GM18507 (cell line): Measurements from ENCODE around the gene SLC35G4.
"Not testable (repeated sequence)": the region's sequence is repeated elsewhere in the genome, so short reads cannot be mapped to it uniquely, and the experiment has no call there.

Experiments
- DNase-seq: peaks from one replicate; pipeline ENCODE4 v3.0.0; 2011; ENCODE audit warnings: low read depth; ENCODE audit not compliant: insufficient read length; ENCODE audit errors: extremely low spot score
- FAIRE-seq: peaks from 2 replicates; lab custom pipeline; 2011; peaks lifted over from hg19 to GRCh38; lab: Jason Lieb, UNC

Gene SLC35G4

DNA sequence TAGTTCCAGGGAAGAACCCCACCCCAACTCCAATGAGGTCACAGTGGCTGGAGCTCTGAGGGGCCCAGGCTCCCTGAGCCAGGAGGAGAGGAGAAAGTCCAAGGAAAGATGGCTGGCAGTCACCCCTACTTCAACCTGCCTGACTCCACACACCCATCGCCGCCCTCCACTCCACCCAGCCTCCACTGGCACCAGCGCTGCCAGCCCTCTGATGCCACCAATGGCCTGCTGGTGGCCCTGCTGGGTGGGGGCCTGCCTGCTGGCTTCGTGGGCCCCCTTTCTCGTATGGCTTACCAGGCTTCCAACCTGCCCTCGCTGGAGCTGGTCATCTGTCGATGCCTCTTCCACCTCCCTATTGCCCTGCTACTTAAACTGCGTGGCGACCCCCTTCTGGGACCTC lies at the start of gene SLC35G4:
Gene SLC35G4, plus strand, starts transcription at position 109 of the 400 bp plus-strand sequence. Its CDS starts 0 bp downstream, at position 109.
- FAIRE-seq = not testable (repeated sequence)

DNA sequence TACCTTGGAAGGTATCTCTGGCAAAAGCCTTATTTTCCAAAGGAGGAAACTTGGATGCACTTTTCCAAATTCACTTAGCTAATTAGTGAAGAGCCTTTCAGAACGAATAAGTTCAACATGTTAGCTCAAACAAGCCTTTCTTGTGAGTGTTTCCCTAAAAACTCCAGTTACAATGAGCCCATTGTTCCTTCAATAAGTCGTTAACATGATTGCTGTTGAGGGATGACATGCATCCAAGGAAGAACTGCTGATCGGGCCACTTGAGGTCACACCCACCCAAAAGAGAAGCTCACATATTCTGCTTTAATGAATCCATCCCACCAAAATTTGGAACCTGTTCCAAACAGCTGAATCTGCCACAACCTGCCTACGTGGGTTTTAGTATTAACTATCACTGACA lies 48.1 kb upstream of the SLC35G4 start:
- no peak for DNase-seq
- FAIRE-seq = no peak

More for the DNA sequence above, at the start of gene SLC35G4:
- not testable (repeated sequence) for DNase-seq

DNA sequence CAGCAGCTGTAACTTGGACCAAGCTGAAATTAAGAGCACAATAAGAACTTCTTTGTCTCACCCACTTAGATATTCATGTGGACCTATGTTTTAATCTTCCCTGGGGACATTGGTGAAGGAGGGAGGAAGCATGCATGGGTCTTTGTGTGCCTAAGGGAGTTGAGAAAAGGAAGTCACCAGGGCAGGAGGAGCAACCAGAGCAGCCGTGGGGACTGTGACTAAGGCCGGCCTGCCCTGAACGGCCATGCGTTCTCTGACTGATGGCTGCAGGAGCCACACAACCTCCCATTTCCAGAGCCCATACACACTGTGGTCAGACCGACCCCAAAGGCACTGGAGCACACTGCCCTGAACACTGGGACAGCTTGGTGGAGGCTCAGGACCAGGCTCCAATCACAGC lies 43.7 kb upstream of the SLC35G4 start:
- no peak for FAIRE-seq
- DNase-seq = no peak

DNA sequence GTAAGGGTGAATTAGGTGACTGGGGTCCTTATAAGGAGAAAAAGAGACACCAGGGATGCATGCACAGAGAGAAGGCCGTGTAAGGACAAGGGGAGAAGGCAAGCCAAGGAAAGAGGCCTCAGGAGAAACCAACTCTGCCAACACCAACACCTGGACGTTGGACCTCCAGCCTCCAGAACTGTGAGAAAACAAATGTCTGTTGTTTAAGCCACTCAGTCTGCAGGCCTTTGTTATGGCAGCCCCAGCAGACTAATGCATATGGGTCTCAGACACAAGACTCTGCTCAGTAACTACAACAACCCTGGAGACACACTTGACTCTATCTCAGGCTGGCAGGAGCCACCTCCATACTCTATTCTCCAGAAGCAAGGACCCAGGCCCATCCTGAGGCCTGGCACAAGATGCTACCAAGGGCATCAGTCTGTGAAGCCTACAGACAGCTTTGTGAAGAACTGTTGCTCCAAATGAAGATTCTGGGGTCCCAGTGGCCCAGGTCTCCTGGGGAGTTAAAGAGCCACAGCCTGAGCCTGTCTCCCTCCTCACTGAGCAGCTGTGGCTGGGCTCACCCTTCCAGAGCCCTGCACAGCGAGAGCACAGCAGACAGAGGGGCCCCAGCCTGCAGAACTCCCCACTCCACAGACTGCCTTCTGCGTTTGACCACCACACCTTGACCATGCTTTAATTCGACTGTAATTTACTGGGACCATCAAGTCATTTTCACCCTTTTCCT lies 43.0 kb upstream of the SLC35G4 start:
- FAIRE-seq (no peak), DNase-seq (no peak)

DNA sequence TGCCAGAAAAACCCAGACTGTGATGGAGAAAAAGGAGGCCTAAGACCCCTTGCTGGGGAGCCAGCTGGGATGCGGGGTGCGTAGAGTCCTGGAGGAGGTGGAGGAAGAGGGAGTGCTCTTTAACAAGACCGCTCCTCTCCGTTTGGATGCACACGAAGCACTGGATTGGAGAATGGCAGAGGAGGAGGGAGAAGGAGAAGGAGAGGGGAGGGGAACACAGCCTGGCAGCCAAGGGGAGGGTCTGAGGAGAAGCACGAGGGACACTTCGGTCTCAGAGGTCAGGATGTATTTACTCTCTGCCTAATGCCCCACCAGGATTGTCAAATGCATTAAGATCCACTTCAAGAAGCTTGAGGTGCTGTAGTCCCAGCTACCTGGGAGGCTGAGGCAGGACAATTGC lies 42.0 kb upstream of the SLC35G4 start:
- DNase-seq (no peak), FAIRE-seq (no peak)

DNA sequence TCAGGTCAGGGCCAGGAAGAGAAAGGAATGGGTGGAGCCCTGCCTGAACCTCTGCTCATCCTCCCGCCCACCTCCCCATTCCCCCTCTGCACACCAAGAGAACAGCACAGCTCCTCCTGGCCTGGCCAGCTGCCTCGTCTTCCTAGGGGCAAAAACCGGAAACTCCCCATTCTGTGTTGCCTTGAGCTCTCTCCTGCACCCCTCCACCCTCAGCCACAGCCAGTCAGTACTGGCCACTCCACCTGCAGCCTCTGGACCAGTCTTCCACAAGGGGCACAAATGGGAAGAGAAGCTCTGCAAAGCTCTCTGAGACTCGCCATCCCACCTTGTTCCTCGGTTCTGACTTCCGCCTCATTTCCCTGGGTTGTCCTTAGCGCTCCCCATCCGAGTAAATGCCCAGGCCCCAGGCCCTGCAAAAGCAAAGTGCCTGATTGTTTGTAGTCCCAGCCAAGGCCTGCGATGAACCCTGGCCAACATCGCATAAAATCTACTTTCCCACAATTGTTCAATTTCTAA lies 39.3 kb upstream of the SLC35G4 start:
- FAIRE-seq (no peak), DNase-seq (no peak)

DNA sequence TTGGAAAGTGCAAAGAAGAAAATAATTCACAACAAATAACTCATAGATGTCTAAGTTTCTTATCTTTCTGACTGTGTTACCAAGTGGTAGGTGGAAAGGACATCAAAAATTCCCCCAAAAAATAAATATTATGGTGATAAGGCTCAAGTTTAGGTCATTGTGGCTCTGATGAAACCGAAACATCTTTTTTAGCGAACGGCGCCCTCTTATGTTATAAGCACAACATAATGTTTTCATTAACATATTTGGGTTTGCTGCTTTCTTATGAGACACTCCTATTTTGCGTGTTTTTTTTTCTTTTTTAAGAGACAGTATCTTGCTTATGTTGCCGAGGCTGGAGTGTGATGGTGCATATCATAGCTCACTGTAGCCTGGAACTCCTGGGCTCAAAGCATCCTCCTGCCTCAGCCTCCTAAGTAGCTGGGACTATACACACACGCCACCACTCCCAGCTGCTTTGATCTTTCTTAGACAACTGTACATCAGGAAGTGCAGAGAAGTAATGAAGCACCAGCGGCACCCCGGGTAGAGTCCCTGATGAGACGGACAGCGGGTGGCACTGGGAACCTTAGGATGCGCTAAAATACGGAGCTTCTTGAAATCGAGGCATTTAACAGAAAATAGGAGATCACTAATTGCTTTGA lies 38.5 kb upstream of the SLC35G4 start:
- FAIRE-seq (no peak), DNase-seq (no peak)

DNA sequence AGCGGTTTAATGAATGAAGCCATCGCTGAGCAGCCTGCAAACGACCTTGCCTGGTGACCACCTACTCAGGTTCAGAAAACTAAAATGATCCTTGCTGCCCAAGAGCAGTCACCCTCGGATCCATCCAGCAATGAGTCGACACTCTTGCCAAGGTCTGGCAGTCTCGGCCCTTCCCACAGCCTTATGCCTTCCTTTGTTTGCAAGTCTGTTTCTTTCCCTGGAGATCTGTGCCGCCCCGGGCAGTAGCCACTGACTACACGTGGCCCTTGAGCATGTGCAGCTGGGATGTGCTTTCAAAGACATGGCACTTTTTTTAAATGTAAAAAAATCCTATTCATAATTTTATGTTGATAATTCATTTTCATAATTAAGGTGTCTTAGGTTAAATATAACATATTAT lies 37.2 kb upstream of the SLC35G4 start:
- FAIRE-seq (no peak), DNase-seq (no peak)

DNA sequence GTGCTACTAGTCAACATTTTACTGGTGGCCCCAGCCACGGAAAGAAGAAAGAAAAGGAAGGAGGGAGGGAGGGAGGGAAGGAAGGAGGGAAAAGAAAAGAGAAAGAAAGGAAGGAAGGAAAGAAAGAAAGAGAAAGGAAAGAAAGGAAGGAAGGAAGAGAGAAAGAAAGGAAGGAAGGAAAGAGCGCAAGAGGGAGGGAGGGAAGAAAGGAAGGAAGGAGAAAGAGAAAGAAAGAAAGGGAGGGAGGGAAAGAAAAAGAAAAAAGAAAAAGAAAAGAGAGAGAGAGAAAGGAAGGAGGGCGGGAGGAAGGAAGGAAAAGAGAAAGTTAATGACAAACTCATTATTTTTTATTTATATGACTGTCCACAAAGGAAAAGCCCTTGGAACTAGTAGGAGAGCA lies 34.9 kb upstream of the SLC35G4 start:
- no peak for DNase-seq
- FAIRE-seq = no peak

DNA sequence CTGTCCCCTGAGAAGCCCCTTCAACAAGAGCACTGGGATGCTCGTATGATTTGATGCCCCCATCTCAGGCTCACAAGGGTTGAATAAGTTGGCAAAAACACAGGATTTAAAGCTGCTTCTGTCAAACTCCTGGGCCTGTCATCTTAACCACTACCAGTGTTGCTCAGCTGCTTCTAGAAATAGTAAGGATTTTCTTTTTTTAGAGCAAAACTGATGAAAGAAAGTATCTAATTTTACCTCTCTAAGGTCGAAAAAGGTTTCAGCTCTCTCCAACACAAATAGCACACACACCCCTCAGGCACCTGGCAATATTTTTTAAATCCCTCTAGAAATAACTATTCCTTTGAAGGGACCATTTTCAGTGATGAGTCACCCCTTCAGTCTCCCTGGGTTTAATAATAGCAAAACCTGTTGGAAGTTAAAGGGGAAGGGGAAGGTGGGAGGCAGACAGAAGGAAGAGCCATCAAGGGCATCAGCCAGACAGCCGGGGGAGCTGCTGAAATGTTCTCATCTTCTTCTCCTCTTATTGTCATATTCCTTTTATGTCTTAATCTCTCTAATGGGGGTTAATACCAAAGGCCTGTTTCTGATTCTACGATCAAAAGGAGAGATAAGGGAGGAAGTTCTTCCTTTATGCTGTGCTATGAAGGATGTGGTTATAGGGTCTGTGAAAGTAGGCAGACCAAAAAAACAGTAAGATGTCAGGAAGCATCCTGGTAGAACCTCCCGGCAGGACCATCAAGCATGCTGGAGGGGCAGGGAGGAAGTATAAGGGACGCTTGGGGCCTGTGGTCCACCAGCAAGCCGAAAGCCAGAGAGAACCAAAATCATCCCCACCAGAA lies 31.9 kb upstream of the SLC35G4 start:
- FAIRE-seq = no peak
- DNase-seq = no peak

DNA sequence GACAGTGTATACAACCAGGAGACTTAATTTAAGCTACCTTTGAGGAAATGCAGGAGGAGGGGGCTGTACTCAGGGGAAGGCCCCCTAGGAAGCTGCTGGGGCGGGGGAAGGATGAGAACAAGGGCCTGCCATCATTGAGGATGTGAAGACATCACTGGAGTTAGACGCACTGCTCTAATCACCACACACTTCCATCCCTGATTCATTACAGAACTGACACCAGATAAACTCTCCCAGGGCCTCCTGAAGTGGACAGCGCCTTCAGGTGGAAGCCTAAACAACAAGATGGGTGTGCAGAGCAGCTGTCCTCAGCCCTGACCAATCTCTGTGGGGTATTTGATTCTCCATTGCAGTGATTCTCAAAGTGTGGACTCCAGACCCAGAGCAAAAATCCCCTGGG lies 30.6 kb upstream of the SLC35G4 start:
- FAIRE-seq (no peak), DNase-seq (no peak)

DNA sequence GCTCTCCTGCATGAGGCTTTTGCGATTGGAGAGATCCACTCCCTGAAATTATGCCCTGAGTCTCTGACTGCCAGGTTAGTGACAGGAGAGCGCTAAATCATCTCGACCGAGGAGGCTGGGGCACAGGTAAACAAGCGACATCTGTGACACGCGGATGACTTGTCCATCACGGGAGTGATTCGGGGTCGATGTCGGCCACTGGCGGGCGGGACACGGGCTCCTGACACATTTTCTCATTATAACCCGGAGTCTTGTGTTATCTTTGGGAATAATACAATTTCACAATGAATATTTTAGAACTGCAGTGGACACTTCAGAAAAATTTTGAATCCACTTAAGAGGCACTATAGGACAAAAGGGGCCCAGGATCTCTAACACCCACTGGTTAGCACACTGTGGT lies 29.5 kb upstream of the SLC35G4 start:
- no peak for DNase-seq
- FAIRE-seq = no peak

DNA sequence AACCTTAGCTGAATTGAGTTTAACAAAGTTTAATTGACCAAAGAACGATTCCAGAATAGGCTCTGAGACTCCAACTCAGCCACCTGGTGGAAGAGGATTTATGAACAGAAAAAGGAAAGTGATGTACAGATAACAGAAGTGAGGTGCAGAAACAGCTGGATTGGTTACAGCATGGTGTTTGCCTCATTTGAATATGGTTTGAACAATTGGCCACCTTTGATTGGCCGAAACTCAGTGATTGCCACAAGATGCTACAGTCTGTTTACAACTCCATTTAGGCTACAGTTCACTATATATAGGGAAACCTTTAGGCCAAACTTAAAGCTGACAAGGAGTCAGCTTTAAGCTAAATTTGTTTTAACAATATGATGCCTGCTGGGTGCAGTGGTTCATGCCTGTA lies 28.1 kb upstream of the SLC35G4 start:
- FAIRE-seq = no peak
- DNase-seq = no peak

DNA sequence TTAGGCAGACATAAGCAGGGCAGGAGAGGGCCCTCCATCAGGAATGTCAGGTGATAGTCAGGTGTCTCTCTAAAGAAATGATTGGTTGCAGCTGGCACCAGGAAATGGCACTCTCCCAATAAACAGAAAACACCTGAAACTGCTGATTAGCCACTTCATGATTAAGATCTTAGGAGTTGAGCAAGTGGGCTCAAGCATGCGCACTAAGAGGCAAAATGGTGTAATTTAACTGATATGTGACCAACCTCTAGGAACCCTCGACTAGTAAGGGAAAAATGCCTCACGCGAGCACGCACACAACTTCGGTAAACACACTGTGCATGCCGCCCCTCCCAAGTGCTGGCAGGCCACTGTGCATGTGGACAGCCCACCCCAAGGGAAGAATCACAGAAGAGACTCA lies 23.8 kb upstream of the SLC35G4 start:
- FAIRE-seq (no peak), DNase-seq (no peak)

DNA sequence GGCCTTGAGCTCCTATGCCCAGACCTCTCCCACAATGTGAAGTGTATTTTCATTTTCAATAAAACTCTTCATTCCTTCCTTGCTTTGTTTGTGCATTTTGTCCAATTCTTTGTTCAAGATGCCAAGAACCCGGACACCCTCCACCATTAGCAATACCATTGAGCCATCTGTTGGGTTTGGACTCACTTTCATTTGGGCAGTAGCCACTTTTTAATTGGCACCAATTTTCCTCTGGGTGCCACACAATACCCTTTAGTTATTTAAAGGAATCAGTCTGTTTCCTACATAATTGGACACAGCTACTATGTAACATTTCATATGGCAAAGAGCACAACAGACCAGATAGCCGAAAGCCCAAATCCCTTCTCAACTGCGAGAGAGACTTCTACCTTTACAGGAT lies 22.5 kb upstream of the SLC35G4 start:
- DNase-seq (no peak), FAIRE-seq (no peak)

DNA sequence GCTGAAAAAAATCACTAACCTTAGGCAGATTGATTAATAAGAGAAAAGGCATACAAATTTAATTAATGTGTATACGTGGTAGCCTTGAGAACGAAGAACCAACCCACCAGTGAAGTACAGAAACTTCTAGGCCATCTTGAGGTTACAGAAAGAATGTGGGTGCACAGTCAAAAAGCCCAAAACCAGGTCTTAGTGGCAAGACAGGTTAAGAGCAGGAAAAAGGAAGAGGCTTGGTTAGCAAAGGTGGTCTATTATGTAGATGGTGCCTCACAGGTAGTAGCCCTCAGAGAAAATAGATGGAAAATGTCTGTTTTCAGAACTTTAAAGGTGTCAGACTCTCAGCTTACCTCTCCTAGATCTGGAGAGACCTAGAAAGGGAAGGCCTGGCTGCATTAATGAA lies 22.0 kb upstream of the SLC35G4 start:
- FAIRE-seq (no peak), DNase-seq (no peak)

DNA sequence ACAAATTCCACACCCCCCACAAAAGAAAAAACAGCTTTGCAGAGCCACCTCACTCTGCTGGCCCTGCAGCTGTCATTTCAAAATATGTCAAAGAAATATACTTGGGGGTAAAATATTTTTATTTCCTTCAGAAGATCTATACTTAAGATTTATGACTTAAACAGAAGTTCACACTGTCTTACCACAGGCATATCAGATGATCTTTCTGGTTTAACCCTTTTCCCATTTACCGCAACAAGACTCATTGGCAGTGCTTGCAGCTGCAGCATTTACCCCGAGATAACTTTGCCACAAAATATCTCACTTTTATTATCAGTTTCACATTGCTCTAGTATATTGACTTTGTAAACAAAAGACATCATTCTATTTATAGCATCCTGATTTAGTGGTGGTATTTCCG lies 21.6 kb upstream of the SLC35G4 start:
- FAIRE-seq (no peak), DNase-seq (no peak)

DNA sequence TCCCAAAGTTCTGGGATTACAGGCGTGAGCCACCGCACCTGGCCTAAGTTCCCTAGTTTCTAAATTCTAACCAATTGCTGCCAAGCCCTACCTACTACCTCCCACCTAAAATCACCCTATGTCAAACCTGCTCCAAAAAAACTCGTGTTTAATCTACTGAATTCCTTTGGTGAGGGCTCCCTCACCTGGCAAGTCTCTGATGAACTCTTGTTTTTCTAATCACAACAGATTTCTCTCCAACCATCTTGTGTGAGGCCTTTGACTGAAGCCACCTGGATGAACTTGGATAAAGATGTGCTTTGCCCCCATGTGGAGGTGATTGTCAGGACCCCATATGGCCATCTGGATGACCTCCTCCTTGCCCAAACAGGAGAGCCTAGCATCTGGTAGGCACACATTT lies 17.4 kb upstream of the SLC35G4 start:
- DNase-seq (no peak), FAIRE-seq (no peak)

DNA sequence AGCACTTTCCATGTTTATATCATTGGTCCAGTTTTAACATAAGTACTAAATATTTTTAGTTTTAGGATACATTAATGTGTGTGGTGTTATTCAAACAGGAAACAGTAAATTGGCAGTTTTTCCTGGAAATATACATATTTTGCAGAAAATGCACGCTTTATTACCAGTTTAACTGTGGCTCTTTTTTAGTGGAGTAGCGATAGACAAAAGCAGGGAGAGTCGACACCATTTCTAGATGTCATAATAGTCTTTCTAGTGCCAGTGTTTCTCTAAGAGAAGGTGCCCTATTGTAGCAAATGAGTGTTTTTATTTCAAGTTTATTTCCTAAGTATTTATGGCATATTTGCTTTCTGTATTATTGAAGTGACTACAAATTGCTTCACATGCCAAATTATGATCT lies 9.1 kb upstream of the SLC35G4 start:
- no peak for DNase-seq

DNA sequence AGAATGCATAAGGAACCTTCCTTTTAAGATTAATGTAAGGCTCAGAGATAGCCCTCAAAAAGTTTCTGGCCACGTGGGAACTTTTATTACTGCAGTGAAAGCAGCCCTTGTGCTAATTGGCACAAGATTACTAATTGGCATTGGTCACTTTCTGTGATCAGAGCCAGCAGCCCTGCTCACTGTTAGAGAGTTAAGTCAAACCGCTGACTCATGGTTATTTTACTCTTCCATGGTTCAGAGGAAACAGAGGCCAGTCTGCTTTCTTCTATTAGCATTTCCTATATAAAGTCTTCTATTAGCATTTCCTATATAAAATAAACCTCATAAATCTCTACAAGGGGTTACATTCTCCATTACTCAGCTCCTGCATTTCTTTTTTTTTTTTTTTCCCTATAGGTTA lies 1.5 kb upstream of the SLC35G4 start:
- FAIRE-seq (no peak), DNase-seq (no peak)

More for the DNA sequence above, 9.1 kb upstream of the SLC35G4 start:
- FAIRE-seq = no peak
